ENCODE measurements around the gene TMPRSS6. TPM values are rescaled to one million over a fixed set of nuclear protein-coding genes. Genes with fewer than 3 reads are reported as not detected.

The TMPRSS6 gene
- total RNA-seq, 2 donors from 2014 or later: not detected

- intact Hi-C loops (cut with DNase I): no loop called here
These were observed 12.5 kb upstream of the TMPRSS6 start for GRCh38 chr22:37121887-37122591.

DNA sequence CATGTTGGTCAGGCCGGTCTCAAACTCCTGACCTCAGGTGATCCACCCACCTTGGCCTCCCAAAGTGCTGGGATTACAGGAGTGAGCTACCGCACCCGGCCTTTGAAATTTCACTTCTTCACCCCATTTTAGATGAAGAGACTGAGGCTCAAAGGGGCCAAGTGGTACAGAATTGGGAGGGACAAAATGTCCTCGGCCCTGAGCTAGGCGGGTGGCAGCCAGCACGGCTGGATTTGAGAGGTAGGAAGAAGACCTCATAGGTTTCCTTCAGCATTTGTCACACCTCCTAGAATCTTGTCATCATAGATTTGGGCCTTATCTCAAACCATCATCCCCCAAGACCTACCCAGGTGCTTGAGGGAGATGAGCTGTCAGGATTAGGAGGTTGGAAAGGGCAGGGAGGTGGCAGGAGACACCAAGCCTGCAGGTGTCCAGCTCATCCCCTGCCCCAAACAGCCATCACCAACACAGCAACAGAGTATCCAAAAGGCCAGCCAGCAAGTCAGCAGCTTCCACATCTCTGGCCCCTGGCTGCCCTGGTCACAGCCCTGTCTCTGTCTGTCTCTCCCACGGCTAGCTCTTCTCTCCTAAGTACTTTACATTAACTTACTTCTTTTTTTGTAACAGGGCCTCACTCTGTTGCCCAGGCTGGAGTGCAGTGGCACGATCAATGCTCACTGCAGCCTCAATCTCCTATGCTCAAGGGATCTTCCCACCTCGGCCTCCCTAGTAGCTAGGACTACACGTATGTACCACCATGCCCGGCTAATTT is 11.2 kb upstream of the TMPRSS6 start:
- DNase-seq (ENCODE audit: low spot score): no peak
- intact Hi-C loops (cut with DNase I): no loop called here

More at GRCh38 chr22:37121887-37122591, 12.5 kb upstream of the TMPRSS6 start:
- DNase-seq (ENCODE audit: low spot score): no peak

DNA sequence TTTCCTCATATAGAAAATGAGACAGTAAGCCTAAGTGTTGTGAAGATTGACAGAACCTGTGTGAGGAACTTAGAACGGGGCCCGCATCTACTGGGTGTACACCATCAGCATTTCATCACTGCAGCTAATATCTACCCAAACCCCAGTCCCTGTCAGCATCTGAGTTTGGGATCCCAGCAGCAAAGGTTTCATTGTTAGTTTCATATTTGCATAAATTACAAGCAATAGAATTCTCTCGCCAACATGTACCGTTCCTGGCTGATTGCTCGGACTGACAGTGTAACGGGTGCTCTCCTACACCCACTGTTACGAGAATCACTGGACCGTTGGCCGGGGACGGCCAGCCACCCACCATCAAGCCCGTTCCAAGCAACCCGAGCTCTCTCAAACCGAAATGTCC is 10.4 kb upstream of the TMPRSS6 start:
- intact Hi-C loops (cut with DNase I): no loop called here
- no peak for DNase-seq (ENCODE audit: low spot score)

GRCh38 chr22:37118083-37118482 is 8.6 kb upstream of the TMPRSS6 start:
- intact Hi-C loops (cut with DNase I): no loop called here
- DNase-seq (ENCODE audit: low spot score): no peak

DNA sequence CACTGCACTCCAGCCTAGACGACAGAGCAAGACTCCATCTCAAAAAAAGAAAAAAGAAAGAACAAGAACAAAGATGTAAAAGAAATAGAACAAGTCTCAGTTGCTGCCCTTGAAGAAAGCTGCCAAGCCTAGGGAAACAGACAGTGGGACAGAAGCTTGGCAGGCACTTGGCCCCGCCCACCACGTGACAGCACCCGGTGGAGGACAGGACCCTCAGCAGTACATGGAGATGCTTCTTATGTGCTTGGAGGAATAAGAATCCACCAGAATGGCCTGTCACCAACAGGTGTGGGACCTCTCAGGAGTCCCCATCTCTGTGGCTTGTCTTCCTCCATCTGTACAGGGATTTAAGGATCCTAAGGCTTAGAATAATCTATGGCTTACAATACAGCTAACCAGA is 7.6 kb upstream of the TMPRSS6 start:
- DNase-seq (ENCODE audit: low spot score): no peak
- intact Hi-C loops (cut with DNase I): no loop called here

DNA sequence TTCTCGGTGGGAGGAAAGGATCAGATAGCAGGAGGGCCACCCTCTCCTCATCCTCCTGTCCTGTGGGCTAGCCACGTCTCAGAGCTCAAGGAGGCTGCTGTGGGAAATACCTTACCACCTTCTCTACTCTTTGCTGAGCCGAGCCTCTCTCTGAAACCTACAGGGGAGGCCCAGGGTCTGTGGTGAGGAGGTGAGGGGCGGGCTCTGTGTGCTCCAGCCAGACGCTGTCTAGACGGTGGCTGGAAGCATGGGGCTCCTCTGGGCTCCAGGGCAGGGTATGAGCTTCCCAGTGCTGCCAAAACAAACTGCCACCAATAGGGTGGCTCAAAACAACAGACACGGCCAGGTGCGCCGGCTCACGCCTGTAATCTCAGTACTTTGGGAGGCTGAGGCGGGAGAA is 5.5 kb upstream of the TMPRSS6 start:
- DNase-seq (ENCODE audit: low spot score): no peak
- intact Hi-C loops (cut with DNase I): no loop called here

- intact Hi-C loops (cut with DNase I): no loop called here
These were observed 4.2 kb upstream of the TMPRSS6 start for GRCh38 chr22:37113757-37114156.

GRCh38 chr22:37112084-37112728 is 2.7 kb upstream of the TMPRSS6 start:
- intact Hi-C loops (cut with DNase I): no loop called here
- no peak for DNase-seq (ENCODE audit: low spot score)

More at GRCh38 chr22:37113757-37114156, 4.2 kb upstream of the TMPRSS6 start:
- no peak for DNase-seq (ENCODE audit: low spot score)

DNA sequence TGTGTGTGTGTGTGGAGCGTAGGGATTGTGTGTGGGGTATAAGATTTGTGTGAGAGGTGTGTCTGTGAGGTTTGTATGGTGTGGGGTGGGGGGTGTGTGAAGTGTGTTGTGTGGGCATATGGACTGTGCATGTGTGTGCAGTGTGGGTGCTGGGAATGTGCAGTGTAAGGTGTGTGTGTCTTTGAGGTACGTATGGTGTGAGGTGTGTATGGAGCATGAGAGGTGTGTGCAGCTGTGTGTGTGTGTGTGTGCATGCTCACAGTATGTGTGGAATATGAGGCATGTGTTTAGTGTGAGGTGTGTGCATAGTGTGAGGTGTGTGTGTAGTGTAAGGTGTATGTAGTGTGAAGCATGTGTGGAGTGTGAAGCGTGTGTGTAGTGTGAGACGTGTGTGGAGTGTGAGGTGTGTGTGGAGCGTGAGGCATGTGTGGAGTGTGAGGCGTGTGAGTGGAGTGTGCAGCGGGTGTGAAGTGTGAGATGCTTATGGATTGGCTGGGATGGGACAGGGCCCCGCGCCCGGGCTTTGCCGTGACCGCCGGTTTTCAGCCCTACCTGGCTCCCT is 1.7 kb upstream of the TMPRSS6 start:
- intact Hi-C loops (cut with DNase I): no loop called here
- no peak for DNase-seq (ENCODE audit: low spot score)

GRCh38 chr22:37107816-37108621 is 1.5 kb downstream of the TMPRSS6 start:
- intact Hi-C loops (cut with DNase I): no loop called here
- DNase-seq (ENCODE audit: low spot score): no peak

DNA sequence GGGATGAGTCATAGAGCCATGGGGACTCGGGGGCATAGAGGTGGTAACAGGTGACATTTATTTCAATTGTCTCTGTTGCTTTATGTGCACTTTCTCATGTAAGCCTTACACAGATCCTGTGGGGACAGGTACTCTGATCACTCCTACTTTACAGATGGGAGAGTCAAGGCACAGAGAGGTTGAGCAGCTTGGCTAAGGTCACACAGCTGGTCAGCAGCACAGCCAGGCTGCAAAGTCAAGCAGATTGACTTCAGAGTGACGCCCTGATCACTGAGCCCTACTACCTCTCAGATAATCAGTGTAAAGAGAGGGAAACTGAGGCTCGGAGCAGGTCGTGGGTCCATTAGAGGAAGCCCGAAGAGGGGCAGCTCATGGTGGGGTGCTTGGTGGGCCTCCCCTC is 3.5 kb downstream of the TMPRSS6 start:
- DNase-seq (ENCODE audit: low spot score): no peak
- intact Hi-C loops (cut with DNase I): no loop called here

- intact Hi-C loops (cut with DNase I): no loop called here
- no peak for DNase-seq (ENCODE audit: low spot score)
These were observed 4.4 kb downstream of the TMPRSS6 start for GRCh38 chr22:37105154-37105553.

DNA sequence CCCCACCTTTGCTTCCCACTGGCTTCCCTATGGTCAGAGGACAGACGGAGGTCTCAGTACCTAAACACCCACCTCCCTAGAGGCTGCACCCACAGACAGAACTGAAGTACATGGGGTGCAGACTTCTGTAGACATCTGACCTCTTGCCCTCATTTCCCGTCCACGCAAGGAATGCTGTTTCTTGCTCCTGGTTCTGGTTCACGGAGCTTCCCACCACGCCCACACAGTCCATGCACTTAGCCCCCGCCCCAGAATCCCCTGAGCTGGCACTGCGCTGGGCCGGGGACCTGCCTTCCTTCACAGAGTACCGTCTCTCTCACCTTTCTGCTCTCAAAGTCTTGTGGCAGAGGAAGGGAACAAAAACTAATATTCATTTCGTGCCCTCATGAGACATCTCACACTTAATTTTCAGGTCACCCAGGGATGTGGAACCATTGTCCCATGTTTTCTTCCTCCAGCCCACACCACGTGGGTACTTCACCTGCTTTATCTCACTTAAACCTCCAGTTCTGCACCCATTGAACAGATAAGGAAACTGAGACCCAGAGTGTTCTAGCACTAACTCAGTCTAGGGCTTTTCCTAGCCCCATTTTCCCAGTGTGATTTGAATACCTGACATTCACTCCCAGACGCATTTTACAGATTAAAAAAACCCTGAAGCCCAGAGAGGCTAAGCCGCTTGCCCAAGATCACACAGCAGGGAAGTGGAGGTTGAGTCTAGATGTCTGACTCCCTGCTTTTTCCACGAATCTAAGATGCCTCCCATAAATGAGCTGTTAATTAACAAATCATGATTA is 5.7 kb downstream of the TMPRSS6 start:
- DNase-seq (ENCODE audit: low spot score): no peak
- intact Hi-C loops (cut with DNase I): no loop called here

DNA sequence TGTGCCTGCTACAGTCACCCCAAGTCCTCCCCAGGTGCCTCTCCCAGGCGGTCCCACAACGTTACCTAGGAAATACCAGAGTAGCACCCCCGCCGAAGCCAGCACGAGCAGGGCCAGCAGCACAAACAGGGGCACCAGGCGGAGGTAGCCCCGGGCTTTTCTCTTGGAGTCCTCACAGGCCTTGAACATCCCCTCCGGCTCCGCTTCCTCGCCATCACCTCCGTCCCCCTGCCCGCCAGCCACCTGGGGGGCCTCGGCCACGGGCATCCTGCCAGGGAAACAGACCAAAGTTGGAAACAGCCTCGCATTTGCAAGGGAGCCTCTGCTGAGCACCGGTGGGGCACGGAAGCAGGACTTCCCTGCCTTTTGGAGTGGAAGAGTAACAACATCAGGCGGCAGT is 6.4 kb downstream of the TMPRSS6 start:
- intact Hi-C loops (cut with DNase I): no loop called here
- no peak for DNase-seq (ENCODE audit: low spot score)

GRCh38 chr22:37101311-37102066 is 8.0 kb downstream of the TMPRSS6 start:
- intact Hi-C loops (cut with DNase I): loop anchor here in 1 of 2 donors (1.0 kb wide), 1 partner anchor 49 kb away; no protein-coding TSS in a partner anchor
- no peak for DNase-seq (ENCODE audit: low spot score)

DNA sequence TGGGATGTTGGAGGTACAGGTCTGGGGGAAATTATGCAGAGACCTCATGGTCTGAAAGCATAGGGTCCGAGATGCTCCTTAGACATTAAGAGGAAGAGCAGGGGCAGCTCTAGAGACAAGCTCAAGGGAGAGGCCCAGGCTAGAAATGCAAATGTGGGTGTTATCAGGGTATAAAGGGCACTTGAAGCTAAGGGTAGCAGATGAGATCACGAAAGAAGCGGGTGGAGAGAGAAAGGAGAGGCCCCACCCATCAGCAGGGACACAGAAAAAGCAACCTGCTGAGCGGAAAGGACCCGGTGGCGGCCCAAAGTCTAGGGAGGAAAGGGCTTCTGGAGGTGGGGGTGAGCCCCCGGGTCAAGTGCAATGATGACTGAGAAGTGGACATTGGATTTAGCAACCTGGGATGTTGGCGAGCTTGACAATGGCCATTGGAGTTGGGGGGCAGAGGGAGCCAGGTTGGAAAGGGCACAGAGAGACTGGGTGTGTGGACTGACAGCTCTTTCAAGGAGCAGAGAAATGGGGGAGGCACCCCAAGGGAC is 8.9 kb downstream of the TMPRSS6 start:
- intact Hi-C loops (cut with DNase I): loop anchor here in 1 of 2 donors (1.0 kb wide), 1 partner anchor 50 kb away; no protein-coding TSS in a partner anchor
- no peak for DNase-seq (ENCODE audit: low spot score)

DNA sequence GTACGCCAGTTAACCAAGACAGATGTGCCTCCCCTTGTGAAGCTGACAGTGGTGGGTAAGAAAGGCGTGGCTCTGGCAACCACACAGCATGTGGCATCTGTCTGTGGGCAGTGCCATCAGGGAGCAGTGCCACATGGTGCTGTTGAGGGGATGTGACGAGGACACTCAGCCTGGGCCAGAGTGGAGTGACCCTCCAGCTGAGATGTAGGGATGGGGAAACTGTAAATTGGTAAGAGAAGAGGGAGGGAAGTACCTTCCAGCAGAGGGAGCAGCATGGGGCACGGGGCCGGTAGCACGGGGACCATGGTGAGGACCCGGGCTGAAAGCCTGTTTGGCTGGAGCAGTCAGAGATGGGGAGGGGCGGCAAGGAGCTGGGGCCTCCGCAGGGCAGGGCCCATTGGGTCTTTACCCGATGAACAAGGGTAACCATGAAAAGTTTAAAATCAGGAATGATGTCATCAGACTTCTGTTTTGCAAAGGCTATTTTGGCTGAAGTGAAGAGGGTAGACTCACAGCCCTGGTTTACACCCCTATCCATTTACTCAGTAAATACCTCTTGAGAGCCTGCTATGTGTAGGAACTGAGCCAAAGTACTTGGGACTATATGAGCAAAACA is 10.4 kb downstream of the TMPRSS6 start:
- DNase-seq (ENCODE audit: low spot score): no peak
- intact Hi-C loops (cut with DNase I): loop anchor here in 1 of 2 donors (10.0 kb wide), 1 partner anchor 56 kb away; no protein-coding TSS in a partner anchor
